Measurements from ENCODE around the gene PRR12.

Gene PRR12

GRCh38 chr19:49560358-49560900 is 30.6 kb upstream of the PRR12 start:
- DNase-seq (ENCODE audit: low read depth): no peak

DNA sequence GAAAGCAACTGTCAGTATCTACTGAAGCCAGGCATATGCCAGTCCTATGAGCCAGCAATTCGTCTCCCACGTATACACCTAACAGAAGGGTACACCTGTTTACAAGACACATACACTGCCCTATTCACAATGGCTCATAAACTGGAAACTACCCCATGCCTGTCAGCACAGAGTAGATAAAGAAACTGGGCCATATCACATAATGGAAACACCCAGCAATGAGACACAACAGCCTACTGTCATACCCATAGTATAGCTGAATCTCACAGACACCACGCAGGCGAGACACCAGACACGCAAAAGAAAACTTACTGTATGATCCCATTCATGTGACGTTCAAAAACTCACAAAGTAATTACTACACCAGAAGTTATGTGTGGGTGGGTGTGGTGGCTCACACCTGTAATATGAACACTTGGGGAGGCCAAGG is 26.4 kb upstream of the PRR12 start:
- DNase-seq (ENCODE audit: low read depth): peak; percentile 45

DNA sequence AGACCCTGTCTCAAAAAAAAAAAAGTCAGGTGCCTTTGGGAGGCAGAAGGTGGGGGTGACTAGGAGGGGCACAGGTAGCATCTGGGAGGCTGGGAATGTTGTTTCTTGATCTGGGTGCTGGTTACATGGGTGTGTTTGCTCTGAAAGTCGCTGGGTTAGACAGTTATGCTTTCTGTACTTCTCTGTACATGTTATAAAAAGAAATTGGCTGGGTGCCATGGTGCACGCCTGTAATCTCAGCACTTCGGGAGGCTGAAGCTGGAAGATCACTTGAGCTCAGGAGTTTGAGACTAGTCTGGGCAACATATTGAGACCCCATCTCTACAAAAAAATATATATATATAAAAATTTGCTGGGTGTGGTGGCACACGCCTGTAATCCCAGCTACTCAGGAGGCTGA is 25.7 kb upstream of the PRR12 start:
- no peak for DNase-seq (ENCODE audit: low read depth)

DNA sequence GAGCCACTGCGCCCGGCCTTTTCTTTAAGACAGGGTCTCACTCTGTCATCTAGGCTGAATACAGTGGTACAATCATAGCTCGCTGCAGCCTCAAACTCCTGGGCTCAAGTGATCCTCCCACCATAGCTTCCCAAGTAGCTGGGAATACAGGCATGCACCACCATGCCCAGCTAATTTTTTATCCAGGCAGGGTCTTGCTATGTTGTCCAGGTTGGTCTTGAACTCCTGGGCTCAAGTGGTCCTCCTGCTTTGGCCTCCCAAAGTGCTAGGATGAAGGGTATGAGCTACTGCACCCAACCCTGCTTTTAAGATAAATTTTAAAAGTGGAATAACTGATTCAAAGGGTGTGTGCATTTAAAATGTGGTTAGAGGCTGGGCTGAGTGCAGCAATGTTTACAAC is 24.7 kb upstream of the PRR12 start:
- DNase-seq (ENCODE audit: low read depth): no peak

DNA sequence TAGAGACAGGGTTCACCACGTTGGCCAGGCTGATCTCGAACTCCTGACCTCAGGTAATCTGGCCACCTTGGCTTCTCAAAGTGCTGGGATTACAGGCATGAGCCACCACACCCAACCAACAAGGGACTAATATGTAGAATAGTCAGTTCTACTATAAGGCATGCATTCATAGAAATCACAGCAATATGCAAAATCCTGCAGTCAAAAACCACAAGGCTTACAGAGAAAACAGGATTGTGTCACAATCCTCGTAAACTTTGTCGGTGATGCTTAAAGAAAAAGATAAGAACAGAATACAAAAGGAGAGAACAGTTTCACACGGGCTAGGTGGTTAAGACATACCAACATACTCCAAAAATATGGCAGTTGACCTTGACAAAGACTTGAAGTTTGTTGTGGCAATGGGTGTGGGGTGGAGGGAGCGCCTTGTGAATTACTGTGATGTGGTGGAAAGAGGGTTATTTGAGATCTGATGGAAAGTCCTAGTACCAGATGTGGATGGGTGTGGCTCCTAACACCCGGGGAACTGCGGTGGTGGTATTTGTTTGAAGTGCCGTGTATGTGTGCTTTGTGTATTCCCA is 23.0 kb upstream of the PRR12 start:
- peak; percentile 40 for DNase-seq (ENCODE audit: low read depth)

- DNase-seq (ENCODE audit: low read depth): peak; percentile 47
Measured at GRCh38 chr19:49570138-49570856, 20.7 kb upstream of the PRR12 start.

DNA sequence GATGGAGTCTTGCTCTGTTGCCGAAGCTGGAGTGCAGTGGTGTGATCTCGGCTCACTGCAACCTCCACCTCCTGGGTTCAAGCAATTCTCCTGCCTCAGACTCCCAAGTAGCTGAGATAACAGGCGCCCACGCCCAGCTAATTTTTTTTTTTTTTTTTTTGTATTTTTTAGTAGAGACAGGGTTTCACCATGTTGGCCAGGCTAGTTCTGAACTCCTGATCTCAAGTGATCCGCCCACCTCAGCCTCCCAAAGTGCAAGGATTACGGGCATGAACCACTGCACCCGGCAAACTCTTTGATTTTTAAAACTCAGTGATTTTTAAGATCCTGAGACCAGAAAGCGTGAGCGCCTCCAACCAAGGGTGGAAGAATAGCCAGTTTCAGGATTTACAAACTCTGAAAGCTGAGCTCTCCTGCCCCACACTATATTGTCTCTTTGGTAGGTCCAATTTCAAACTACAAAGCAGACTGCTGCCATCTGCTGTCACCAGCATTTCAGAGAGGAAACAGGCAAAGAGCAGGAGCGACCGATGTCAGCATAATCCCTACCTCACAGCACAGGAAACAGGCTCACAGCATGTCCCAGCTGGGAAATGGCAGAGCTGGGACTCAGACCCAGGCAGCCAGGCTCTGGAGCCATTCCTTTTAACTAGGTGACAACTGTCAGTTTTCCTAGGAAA is 19.8 kb upstream of the PRR12 start:
- DNase-seq (ENCODE audit: low read depth): no peak

GRCh38 chr19:49573009-49573408 is 18.0 kb upstream of the PRR12 start:
- DNase-seq (ENCODE audit: low read depth): no peak

DNA sequence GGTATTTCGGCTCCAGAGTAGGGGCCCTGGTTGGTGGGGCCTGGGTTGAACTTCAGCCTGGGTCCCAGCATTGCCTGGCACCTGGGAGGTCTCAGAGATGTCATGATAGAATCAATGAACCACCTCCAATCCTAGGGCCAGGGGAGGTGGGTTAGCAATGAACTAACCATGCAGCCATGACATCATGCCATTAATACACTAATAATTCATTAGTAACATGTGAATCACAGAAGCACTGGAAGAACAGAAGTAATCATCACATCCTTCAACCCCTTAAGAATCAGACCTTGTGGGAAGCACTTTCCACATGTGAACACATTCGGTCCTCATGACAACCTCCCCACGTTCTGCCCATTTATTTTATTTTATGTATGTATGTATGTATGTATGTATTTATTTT is 17.6 kb upstream of the PRR12 start:
- no peak for DNase-seq (ENCODE audit: low read depth)

DNA sequence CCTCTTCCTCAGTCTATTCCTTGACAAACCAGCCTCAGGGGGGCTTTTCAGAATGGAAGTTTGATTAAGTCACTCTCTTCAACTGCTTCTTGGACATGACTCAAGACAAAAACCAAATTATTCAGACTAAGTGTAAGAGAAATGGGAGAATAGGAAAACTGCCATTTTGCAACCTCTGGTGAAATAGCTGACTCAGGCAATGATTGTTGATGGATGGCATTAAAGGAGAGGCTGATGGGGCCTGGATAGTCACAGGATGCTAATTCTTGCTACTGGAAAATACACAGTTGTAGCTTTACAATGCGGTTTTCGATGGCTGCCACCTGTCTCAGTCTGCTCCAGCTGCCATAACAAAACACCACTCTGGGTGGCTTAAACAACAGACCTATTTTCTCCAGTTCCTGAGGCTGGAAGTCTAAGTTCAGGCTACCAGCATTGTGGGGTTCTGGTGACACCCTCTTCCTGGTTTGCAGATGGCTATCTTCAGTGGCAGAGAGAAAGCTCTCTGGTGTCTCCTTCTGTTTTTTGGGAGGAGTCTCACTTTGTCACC is 16.7 kb upstream of the PRR12 start:
- no peak for DNase-seq (ENCODE audit: low read depth)

- DNase-seq (ENCODE audit: low read depth): no peak
Measured at GRCh38 chr19:49579193-49579592, 11.8 kb upstream of the PRR12 start.

- no peak for DNase-seq (ENCODE audit: low read depth)
Measured at GRCh38 chr19:49579947-49580263, 11.1 kb upstream of the PRR12 start.

- peak; percentile 93 for DNase-seq (ENCODE audit: low read depth)
Measured at GRCh38 chr19:49580264-49581006, 10.5 kb upstream of the PRR12 start, which contains the start of gene NOSIP. TSS of gene NOSIP (minus strand) at chr19:49580556. CDS start at chr19:49560691, 19,865 bp downstream.

DNA sequence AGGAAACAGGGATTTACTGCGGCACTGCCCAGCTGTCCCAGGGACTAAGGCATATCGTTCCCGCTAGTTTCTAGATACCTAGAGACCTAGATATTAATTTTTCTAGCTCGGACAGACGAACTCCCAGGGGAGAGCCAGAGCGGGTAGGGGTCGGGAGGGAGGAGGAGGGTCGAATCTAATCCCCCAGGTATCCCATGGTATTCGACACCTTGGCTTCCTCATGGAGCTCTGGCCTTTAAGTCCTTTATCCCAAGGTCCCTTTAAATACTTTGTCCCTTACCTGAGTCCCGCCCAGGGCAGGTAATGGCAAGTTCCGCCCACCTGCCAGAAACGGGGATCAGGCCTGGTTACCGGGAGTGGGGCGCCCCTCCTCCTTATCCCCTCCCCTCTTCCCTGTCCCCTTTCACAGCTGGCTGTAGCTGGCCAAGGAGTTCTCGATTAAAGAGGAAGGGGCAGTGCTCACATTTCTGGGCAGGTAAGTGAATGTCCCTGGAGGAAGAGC is 9.9 kb upstream of the PRR12 start, which contains the start of gene PRRG2:
PRRG2 (plus strand) TSS at position 310 of the 502 bp plus-strand sequence. CDS start 1,904 bp downstream, outside the sequence.
- no peak for DNase-seq (ENCODE audit: low read depth)

- no peak for DNase-seq (ENCODE audit: low read depth)
Measured at GRCh38 chr19:49583239-49583638, 7.7 kb upstream of the PRR12 start.

GRCh38 chr19:49585023-49585422 is 6.0 kb upstream of the PRR12 start:
- no peak for DNase-seq (ENCODE audit: low read depth)

GRCh38 chr19:49587227-49587626 is 3.8 kb upstream of the PRR12 start:
- no peak for DNase-seq (ENCODE audit: low read depth)

- peak; percentile 46 for DNase-seq (ENCODE audit: low read depth)
Measured at GRCh38 chr19:49588365-49589122, 2.4 kb upstream of the PRR12 start.

- no peak for DNase-seq (ENCODE audit: low read depth)
Measured at GRCh38 chr19:49589502-49589905, 1.5 kb upstream of the PRR12 start.

- DNase-seq (ENCODE audit: low read depth): peak; percentile 91
Measured at GRCh38 chr19:49590071-49590970, 661 bp upstream of the PRR12 start.
